ENCODE measurements around the gene DIAPH3. TPM values are rescaled to one million over a fixed set of nuclear protein-coding genes. Genes with fewer than 3 reads are reported as not detected.
"Not testable (repeated sequence)": the region's sequence is repeated elsewhere in the genome, so short reads cannot be mapped to it uniquely, and the experiment has no call there.

Gene DIAPH3
- total RNA-seq, 1 donor from 2014 or later = 4.5 TPM

DNA sequence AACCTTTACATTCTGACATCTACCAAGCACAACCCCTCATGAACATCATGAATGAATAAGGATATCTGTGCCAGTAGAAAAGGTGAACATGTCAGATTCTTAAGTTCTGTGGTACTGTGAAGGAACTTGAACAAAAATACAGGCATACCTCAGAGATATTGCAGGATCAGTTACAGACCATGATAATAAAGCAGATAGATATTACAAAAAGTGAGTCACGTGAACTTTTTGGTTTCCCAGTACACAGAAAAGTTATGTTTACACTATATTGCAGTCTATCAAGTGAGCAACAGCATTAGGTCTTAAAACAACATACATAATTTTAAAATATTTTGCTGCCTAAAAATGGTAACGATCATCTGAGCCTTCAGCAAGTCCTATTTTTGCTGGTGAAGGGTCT, 101.2 kb downstream of the DIAPH3 start:
- no peaks in the 10 kb centered on the region for H3K4me1 Mint-ChIP-seq (ENCODE audit: unreplicated experiment)
- DNase-seq (ENCODE audit: low spot score) = no peak
- no peak overlapping the region for H3K27ac Mint-ChIP-seq (ENCODE audit: unreplicated experiment)
- no peaks in the 10 kb centered on the region for H3K36me3 Mint-ChIP-seq (ENCODE audit: low read depth, unreplicated experiment)
- H3K9me3 Mint-ChIP-seq (ENCODE audit: unreplicated experiment) = no peaks in the 10 kb centered on the region
- H3K27me3 Mint-ChIP-seq (ENCODE audit: unreplicated experiment) = peaks cover 2% of the 10 kb centered on the region
- TF ChIP-seq, protein P1, sequence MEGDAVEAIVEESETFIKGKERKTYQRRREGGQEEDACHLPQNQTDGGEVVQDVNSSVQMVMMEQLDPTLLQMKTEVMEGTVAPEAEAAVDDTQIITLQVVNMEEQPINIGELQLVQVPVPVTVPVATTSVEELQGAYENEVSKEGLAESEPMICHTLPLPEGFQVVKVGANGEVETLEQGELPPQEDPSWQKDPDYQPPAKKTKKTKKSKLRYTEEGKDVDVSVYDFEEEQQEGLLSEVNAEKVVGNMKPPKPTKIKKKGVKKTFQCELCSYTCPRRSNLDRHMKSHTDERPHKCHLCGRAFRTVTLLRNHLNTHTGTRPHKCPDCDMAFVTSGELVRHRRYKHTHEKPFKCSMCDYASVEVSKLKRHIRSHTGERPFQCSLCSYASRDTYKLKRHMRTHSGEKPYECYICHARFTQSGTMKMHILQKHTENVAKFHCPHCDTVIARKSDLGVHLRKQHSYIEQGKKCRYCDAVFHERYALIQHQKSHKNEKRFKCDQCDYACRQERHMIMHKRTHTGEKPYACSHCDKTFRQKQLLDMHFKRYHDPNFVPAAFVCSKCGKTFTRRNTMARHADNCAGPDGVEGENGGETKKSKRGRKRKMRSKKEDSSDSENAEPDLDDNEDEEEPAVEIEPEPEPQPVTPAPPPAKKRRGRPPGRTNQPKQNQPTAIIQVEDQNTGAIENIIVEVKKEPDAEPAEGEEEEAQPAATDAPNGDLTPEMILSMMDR (IDR thresholded peaks at IDR 0.05; ENCODE audit: unreplicated experiment) = no peak
- no peak overlapping the region for H3K4me3 Mint-ChIP-seq (ENCODE audit: unreplicated experiment)

DNA sequence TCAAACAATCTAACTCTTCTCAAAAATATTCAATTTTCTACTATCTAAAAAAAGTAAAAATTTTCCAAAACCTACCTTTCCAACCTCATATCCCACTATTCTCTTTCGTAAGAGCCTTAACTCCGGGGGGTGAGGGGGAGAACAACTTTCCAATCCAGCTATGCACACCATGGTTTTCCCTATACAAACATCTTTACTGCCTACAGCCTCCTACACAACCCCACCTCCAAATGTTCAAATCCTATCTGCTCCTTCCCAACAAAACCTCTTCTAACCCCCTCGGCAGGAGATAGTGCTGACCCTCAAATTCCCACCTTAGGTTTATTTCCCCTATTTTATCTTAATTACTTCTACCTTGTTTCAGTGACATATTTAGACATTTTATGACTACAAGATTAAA, 102.0 kb downstream of the DIAPH3 start:
- Mint-ChIP-seq H3K9me3 (ENCODE audit: unreplicated experiment) (no peaks in the 10 kb centered on the region), H3K36me3 (ENCODE audit: low read depth, unreplicated experiment) (no peaks in the 10 kb centered on the region), H3K27me3 (ENCODE audit: unreplicated experiment) (peaks cover 2% of the 10 kb centered on the region), H3K4me1 (ENCODE audit: unreplicated experiment) (no peaks in the 10 kb centered on the region), H3K27ac (ENCODE audit: unreplicated experiment) (no peak overlapping the region), H3K4me3 (ENCODE audit: unreplicated experiment) (no peak overlapping the region)
- no peak for DNase-seq (ENCODE audit: low spot score)
- TF ChIP-seq, protein P1 (IDR thresholded peaks at IDR 0.05; ENCODE audit: unreplicated experiment) = no peak

DNA sequence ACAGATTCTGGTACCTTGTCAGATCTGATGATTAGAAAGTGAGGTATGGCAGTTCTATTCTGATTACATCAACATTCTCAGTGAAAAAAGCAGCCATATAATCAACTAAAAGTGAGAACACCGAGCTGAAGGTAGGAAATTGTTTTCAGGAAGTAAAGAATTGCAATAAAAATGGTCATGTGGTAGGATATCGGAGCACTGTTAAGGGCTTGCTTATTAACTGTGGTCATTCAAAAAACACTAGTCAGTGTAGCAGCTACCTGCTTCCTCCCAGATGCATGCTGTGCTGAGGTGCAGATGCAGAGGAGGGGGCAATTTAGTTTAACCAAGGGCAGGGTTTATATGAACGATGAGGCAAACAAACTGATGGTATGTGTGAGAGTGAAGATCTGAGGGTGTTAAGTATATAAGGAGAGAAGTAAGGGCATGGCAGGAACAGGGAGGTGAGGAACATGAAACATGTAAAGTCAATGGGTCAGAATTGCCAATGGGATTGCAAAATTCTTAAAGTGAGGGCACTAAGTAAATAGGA, 111.9 kb downstream of the DIAPH3 start:
- H3K4me3 Mint-ChIP-seq (ENCODE audit: unreplicated experiment) = no peak overlapping the region
- DNase-seq (ENCODE audit: low spot score) = no peak
- no peaks in the 10 kb centered on the region for H3K9me3 Mint-ChIP-seq (ENCODE audit: unreplicated experiment)
- H3K4me1 Mint-ChIP-seq (ENCODE audit: unreplicated experiment) = peaks cover 4% of the 10 kb centered on the region
- H3K27me3 Mint-ChIP-seq (ENCODE audit: unreplicated experiment) = peaks cover 2% of the 10 kb centered on the region
- H3K27ac Mint-ChIP-seq (ENCODE audit: unreplicated experiment) = no peak overlapping the region
- no peaks in the 10 kb centered on the region for H3K36me3 Mint-ChIP-seq (ENCODE audit: low read depth, unreplicated experiment)
- TF ChIP-seq, protein P1 (IDR thresholded peaks at IDR 0.05; ENCODE audit: unreplicated experiment) = no peak

DNA sequence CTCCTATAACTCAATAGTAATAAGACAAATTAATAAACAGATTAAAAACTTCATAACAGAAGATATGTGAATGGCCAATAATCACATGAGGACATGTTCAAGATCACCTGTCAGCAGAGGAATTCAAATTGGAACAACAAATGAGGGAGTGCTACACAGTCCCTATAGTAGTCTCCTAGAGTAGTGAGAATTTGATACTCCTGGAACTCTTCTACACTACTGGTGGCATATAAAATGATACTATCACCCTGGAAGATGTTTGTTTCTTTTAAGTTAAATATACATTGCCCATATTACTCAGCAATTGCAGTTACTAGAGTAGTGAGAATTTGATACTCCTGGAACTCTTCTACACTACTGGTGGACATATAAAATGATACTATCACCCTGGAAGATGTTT, 115.4 kb downstream of the DIAPH3 start:
- H3K4me3 Mint-ChIP-seq (ENCODE audit: unreplicated experiment); DNase-seq (ENCODE audit: low spot score); H3K36me3 Mint-ChIP-seq (ENCODE audit: low read depth, unreplicated experiment); H3K27ac Mint-ChIP-seq (ENCODE audit: unreplicated experiment); H3K9me3 Mint-ChIP-seq (ENCODE audit: unreplicated experiment); H3K4me1 Mint-ChIP-seq (ENCODE audit: unreplicated experiment); H3K27me3 Mint-ChIP-seq (ENCODE audit: unreplicated experiment): not testable (repeated sequence)

DNA sequence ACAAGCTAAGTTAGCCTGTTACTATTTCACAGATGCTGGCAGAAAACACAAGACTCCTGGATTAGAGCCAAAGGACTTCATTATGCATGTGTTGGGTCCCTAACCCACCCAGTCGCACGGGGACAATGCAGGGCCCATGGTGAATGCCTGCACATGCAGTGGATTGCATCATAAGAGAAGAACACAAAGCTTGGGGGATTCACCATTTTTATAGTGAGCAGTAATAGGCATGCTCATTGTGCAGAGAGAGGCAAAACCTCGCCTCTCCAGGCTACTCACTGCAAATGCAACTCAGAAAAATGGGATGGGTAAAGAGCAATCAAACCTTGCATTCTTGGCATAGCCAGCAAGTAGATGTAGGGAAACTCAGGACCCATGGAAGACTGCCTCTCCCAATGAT, 115.8 kb downstream of the DIAPH3 start:
- H3K9me3 Mint-ChIP-seq (ENCODE audit: unreplicated experiment) = no peaks in the 10 kb centered on the region
- TF ChIP-seq, protein P1 (IDR thresholded peaks at IDR 0.05; ENCODE audit: unreplicated experiment) = no peak
- H3K27me3 Mint-ChIP-seq (ENCODE audit: unreplicated experiment) = peaks cover 2% of the 10 kb centered on the region
- DNase-seq (ENCODE audit: low spot score) = no peak
- no peaks in the 10 kb centered on the region for H3K36me3 Mint-ChIP-seq (ENCODE audit: low read depth, unreplicated experiment)
- no peak overlapping the region for H3K27ac Mint-ChIP-seq (ENCODE audit: unreplicated experiment)
- H3K4me3 Mint-ChIP-seq (ENCODE audit: unreplicated experiment) = no peak overlapping the region
- peaks cover 8% of the 10 kb centered on the region for H3K4me1 Mint-ChIP-seq (ENCODE audit: unreplicated experiment)

Measured in endothelial cell (in vitro differentiated cells).